Brain microvascular endothelial cell (primary cell): Measurements from ENCODE around the gene LCN6.
"Not testable (repeated sequence)": the region's sequence is repeated elsewhere in the genome, so short reads cannot be mapped to it uniquely, and the experiment has no call there.

Source experiments
- DNase-seq: peaks from one replicate; pipeline ENCODE4 v3.0.0-alpha.2; 2020
- H3K27ac ChIP-seq: fragments of 250-450 bp; sonication (Bioruptor Pico); 2 replicates; pipeline ENCODE4 v1.5.1; 2020; ENCODE audit warnings: mild to moderate bottlenecking, moderate library complexity
- H3K27me3 ChIP-seq: fragments of 250-450 bp; sonication (Bioruptor Pico); replicated peaks from 2 replicates; pipeline ENCODE4 v1.5.1; 2020; ENCODE audit warnings: mild to moderate bottlenecking
- H3K36me3 ChIP-seq: fragments of 250-450 bp; sonication (Bioruptor Pico); replicated peaks from 2 replicates; pipeline ENCODE4 v1.5.1; 2020; ENCODE audit warnings: mild to moderate bottlenecking
- H3K4me3 ChIP-seq: 2 replicates; pipeline ENCODE4 v1.5.1; 2011; ENCODE audit warnings: low read depth, mild to moderate bottlenecking, control low read depth, low read length, moderate library complexity
- in situ Hi-C: cut with HindIII; loops from 2 replicates; pipeline ENCODE4 v1.10.0; 2017; ENCODE audit warnings: low sequenced_read_pairs, low pct_ligation_motif_present
- TF ChIP-seq, protein P1 (sequence below): IDR thresholded peaks from 2 replicates; pipeline ENCODE4 v1.5.1; 2011; ENCODE audit warnings: low read depth, mild to moderate bottlenecking, moderate library complexity, low read length, control low read depth, inconsistent platforms; ENCODE audit errors: missing control alignments

Gene LCN6, protein sequence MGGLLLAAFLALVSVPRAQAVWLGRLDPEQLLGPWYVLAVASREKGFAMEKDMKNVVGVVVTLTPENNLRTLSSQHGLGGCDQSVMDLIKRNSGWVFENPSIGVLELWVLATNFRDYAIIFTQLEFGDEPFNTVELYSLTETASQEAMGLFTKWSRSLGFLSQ

DNA sequence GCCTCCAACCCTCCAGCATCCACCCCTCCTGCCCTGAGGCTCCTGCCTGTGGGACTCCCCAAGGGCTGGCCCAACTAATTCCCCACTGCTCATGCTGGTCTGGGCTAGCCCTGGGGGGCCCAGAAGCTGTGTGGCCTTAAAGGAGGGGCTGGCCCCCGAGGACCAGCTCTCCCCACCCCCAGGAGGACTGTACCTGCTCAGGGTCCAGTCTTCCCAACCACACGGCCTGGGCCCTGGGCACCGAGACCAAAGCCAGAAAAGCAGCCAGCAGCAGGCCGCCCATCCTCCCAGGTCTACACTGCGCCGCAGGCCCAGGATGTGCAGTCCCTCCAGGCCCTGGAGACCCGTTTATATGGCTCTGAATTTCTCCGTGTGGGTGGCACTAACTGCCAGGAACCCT, at the start of gene LCN6:
Gene LCN6 (minus strand): TSS at position 325 of the 400 bp plus-strand sequence. CDS start 42 bp downstream, at position 283.
- TF ChIP-seq, protein P1, sequence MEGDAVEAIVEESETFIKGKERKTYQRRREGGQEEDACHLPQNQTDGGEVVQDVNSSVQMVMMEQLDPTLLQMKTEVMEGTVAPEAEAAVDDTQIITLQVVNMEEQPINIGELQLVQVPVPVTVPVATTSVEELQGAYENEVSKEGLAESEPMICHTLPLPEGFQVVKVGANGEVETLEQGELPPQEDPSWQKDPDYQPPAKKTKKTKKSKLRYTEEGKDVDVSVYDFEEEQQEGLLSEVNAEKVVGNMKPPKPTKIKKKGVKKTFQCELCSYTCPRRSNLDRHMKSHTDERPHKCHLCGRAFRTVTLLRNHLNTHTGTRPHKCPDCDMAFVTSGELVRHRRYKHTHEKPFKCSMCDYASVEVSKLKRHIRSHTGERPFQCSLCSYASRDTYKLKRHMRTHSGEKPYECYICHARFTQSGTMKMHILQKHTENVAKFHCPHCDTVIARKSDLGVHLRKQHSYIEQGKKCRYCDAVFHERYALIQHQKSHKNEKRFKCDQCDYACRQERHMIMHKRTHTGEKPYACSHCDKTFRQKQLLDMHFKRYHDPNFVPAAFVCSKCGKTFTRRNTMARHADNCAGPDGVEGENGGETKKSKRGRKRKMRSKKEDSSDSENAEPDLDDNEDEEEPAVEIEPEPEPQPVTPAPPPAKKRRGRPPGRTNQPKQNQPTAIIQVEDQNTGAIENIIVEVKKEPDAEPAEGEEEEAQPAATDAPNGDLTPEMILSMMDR: no peak
- H3K27me3 ChIP-seq: peaks cover under 1% of the 10 kb centered on the region
- H3K36me3 ChIP-seq: no peaks in the 10 kb centered on the region
- no peak within 1 kb of the TSS for H3K4me3 ChIP-seq
- H3K27ac ChIP-seq: no peak within 1 kb of the TSS
- in situ Hi-C loops: no loop called here
- DNase-seq: no peak

DNA sequence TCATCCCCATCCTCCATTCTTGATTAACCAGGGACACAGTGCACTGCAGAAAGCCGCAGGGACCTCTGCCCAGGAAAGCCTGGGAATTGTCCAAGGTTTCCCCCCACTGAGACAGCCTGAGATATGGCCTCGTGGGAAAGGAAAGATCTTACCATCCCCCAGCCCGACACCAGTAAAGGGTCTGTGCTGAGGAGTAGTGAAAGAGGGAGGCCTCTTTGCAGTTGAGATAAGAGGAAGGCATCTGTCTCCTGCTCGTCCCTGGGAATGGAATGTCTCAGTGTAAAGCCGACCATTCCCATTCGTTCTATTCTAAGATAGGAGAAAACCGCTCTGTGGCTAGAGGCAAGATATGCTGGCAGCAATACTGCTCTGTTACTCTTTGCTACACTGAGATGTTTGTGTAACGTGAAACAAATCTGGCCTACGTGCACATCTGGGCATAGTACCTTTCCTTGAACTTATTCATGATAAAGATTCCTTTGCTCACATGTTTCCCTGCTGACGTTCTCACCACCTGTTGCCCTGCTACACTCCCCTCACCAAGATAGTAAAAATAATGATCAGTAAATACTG, 48.5 kb upstream of the LCN6 start:
- H3K4me3 ChIP-seq, in situ Hi-C loops, H3K27ac ChIP-seq, H3K36me3 ChIP-seq, H3K27me3 ChIP-seq: not testable (repeated sequence)
- DNase-seq: peak; percentile 71

DNA sequence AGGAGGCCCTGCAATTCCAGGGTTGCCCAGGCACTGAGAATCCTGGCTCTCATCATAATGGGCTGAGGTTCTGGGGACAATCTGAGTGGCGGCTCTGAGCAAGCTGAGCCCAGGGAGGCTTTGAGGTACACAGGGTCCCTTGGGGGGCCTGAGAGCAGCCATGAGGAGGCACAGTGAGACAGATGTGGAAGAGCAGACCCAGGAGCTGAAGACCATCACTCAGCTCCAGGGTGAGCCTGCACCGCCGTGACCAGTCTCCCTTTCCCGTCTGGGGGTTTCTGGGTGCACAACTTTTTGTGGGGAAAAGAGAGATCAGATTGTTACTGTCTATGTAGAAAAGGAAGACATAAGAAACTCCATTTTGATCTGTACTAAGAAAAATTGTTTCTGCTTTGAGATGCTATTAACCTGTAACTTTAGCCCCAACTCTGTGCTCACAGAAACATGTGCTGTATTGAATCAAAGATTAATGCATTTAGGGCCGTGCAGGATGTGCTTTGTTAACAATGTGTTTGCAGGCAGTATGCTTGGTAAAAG, 48.0 kb upstream of the LCN6 start, which contains the start of gene CCDC183:
Gene CCDC183 (plus strand): TSS at position 101 of the 537 bp plus-strand sequence. CDS start 60 bp downstream, at position 161.
- DNase-seq: no peak
- in situ Hi-C loops: no loop called here
- TF ChIP-seq, protein P1: no peak
- Histone ChIP-seq H3K4me3 (no peak within 1 kb of the TSS), H3K27me3 (peaks cover 2% of the 10 kb centered on the region), H3K36me3 (peaks cover 9% of the 10 kb centered on the region), H3K27ac (no peak within 1 kb of the TSS)

DNA sequence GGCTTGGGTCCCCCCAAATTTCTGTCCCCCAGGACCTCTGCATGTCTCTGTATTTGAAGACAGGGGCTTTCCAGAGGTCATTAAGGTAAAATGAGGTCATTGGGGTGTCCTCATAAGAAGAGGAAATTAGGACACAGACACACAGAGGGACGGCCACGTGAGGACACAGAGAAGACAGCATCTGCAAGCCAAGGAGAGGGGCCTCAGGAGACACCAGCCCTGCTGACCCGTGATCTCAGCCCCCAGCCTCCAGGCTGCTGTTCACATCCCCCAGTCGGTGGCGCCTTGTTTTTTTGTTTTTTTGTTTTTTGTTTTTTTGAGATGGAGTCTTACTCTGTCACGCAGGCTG, 46.6 kb upstream of the LCN6 start:
- in situ Hi-C loops: no loop called here
- DNase-seq: no peak

DNA sequence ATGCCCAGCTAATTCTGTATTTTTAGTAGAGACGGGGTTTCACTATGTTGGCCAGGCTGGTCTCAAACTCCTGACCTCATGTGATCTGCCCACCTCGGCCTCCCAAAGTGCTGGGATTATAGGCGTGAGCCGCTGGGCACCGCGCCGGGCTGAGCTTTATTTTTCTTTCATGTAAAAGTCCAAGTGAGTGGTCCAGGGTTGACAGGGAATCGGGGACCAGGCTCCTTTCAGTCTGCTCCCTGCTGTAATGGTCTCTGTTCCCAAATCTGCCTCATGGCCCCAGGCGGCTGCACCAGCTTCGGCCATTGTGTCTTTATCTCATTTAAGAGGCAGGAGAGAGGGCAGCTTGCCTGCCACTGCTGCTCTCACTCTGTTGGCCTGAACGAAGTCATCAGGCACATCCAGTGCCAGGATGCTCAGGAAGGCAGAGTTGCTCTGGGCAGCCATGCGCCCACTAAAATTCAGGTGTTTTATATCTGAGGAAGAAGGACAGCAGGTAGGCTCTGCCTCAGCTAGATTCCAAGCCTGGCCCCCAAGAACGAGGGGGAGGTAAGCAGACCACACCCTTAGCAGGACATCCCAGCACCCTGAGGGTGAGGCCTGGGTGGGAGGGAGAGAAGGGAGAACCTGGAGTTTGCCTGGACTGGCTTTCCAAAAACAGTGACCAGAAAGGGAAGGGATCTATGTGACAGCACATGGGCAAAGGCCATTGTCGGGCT, 46.1 kb upstream of the LCN6 start:
- no peak overlapping the region for H3K27ac ChIP-seq
- H3K4me3 ChIP-seq: no peak overlapping the region
- no peak for DNase-seq
- H3K27me3 ChIP-seq: peaks cover 2% of the 10 kb centered on the region
- H3K36me3 ChIP-seq: peaks cover 9% of the 10 kb centered on the region
- TF ChIP-seq, protein P1: no peak
- in situ Hi-C loops: no loop called here

More for the DNA sequence above, 46.6 kb upstream of the LCN6 start:
- peaks cover 9% of the 10 kb centered on the region for H3K36me3 ChIP-seq
- TF ChIP-seq, protein P1: no peak
- H3K27me3 ChIP-seq: peaks cover 2% of the 10 kb centered on the region
- no peak overlapping the region for H3K27ac ChIP-seq
- no peak overlapping the region for H3K4me3 ChIP-seq
